ENCODE measurements around the gene PRKACB.

GRCh38 chr1:84181350-84182005 lies 37.4 kb downstream of the PRKACB start:
- TF ChIP-seq CTCF (IDR thresholded peaks at IDR 0.05 in 2 of 3, conservative IDR thresholded peaks at IDR 0.05 in 1 of 3; ENCODE audit: borderline replicate concordance in 1 of 3, insufficient read depth in 1 of 3, low read depth in 2 of 3, low read length in 2 of 3) (no peak), POLR2A (IDR thresholded peaks at IDR 0.05; ENCODE audit: borderline replicate concordance, extremely low read depth, insufficient read depth, insufficient read length) (no peak), EGR1 (IDR thresholded peaks at IDR 0.05; ENCODE audit: low read depth) (no peak), MAX (IDR thresholded peaks at IDR 0.05) (no peak), POLR2AphosphoS5 (IDR thresholded peaks at IDR 0.05; ENCODE audit: low read depth, low read length) (no peak), JUND (IDR thresholded peaks at IDR 0.05) (no peak), REST (IDR thresholded peaks at IDR 0.05; ENCODE audit: low read depth) (no peak), ZFX (IDR thresholded peaks at IDR 0.05) (no peak)

All from HCT116 (cell line).